Smooth muscle cell (in vitro differentiated cells): ENCODE data around the gene ZSWIM6. TPM values are rescaled to one million over a fixed set of nuclear protein-coding genes. Genes with fewer than 3 reads are reported as not detected.
"Not testable (repeated sequence)": the region's sequence is repeated elsewhere in the genome, so short reads cannot be mapped to it uniquely, and the experiment has no call there.

ENCODE experiments used
- DNase-seq: peaks from one replicate; lab custom pipeline; 2025; ENCODE audit not compliant: unreplicated experiment; lab: John Stamatoyannopoulos, UW
- H2AFZ ChIP-seq: fragments of 200-600 bp; sonication (generic); 2 replicates; pipeline ENCODE4 v1.6.0; 2016; ENCODE audit warnings: antibody characterized with exemption, low read depth, mild to moderate bottlenecking
- H3F3A ChIP-seq: fragments of 200-600 bp; sonication (generic); 2 replicates; pipeline ENCODE4 v1.6.0; 2017; ENCODE audit warnings: antibody characterized with exemption, low read depth
- H3K27ac ChIP-seq: fragments of 200-600 bp; sonication (generic); 2 replicates; pipeline ENCODE4 v1.5.1; 2016; ENCODE audit warnings: low read depth, mild to moderate bottlenecking
- H3K27me3 ChIP-seq: fragments of 200-600 bp; sonication (generic); 2 replicates; pipeline ENCODE4 v1.6.1; 2016; ENCODE audit warnings: low read depth, mild to moderate bottlenecking
- H3K36me3 ChIP-seq: fragments of 200-600 bp; sonication (generic); 2 replicates; pipeline ENCODE4 v1.5.1; 2016; ENCODE audit warnings: low read depth
- H3K4me1 ChIP-seq: fragments of 200-600 bp; sonication (generic); 2 replicates; pipeline ENCODE4 v1.5.1; 2016; ENCODE audit warnings: low read depth
- H3K4me2 ChIP-seq: fragments of 200-600 bp; sonication (generic); 2 replicates; pipeline ENCODE4 v1.6.0; 2016; ENCODE audit warnings: mild to moderate bottlenecking
- H3K4me3 ChIP-seq: fragments of 200-600 bp; sonication (generic); 2 replicates; pipeline ENCODE4 v1.5.1; 2016; ENCODE audit warnings: mild to moderate bottlenecking
- H3K79me2 ChIP-seq: fragments of 200-600 bp; sonication (generic); 2 replicates; pipeline ENCODE4 v1.6.0; 2016; ENCODE audit warnings: low read depth, mild to moderate bottlenecking
- H3K9ac ChIP-seq: fragments of 200-600 bp; sonication (generic); 2 replicates; pipeline ENCODE4 v1.6.0; 2016; ENCODE audit warnings: low read depth
- H3K9me3 ChIP-seq: fragments of 200-600 bp; sonication (generic); replicated peaks from 2 replicates; pipeline ENCODE4 v1.5.1; 2016; ENCODE audit warnings: low read depth
- H4K20me1 ChIP-seq: fragments of 200-600 bp; sonication (generic); 2 replicates; pipeline ENCODE4 v1.6.0; 2016; ENCODE audit warnings: low read depth
- CTCF ChIP-seq: fragments of 200-600 bp; sonication (generic); IDR thresholded peaks from 2 replicates; pipeline ENCODE4 v1.5.1; 2017; ENCODE audit warnings: borderline replicate concordance, mild to moderate bottlenecking, antibody characterized with exemption; ENCODE audit not compliant: insufficient read depth, poor library complexity, severe bottlenecking
- WGBS: methylation state at CpG from one replicate; pipeline ENCODE4 v1.1.7; 2016; ENCODE audit warnings: low lambda C conversion rate; 5-methylcytosine and 5-hydroxymethylcytosine counted together
- polyA plus RNA-seq: library from polyadenylated mRNA; unstranded; fragments of >200 nt; fragmentation: Nextera tagmentation; extraction: Ambion mirVana; gene quantifications from 2 replicates; pipeline ENCODE4 v1.2.1, GENCODE V29; 2016
- total RNA-seq: library from RNA; depleted of rRNA; stranded (reverse); fragments of >200 nt; gene quantifications from 2 replicates; pipeline ENCODE4 v1.2.3, GENCODE V29; 2014

Gene ZSWIM6
- total and polyA plus RNA-seq, 2 experiments from 2014 or later: 9.1 to 25.5 TPM

- Histone ChIP-seq H3K36me3 (no peaks in the 10 kb centered on the region), H3K27me3 (no peaks in the 10 kb centered on the region), H4K20me1 (peaks cover 77% of the 10 kb centered on the region), H3K4me2 (peak overlapping the region; percentile 84), H3K4me1 (peaks cover 27% of the 10 kb centered on the region), H3K4me3 (peak overlapping the region; percentile 43), H3K27ac (peak overlapping the region; percentile 99), H3K9me3 (no peaks in the 10 kb centered on the region), H3F3A (peaks cover 14% of the 10 kb centered on the region), H3K9ac (peak overlapping the region; percentile 95), H3K79me2 (peaks cover 84% of the 10 kb centered on the region), H2AFZ (no peak overlapping the region)
- 1% methylated on average over 20 of the region's 28 CpGs for WGBS
- TF ChIP-seq CTCF: no peak
- peak; percentile 92 for DNase-seq
These were observed 76.6 kb downstream of the ZSWIM6 start for GRCh38 chr5:61408476-61409168.

- peak overlapping the region; percentile 95 for H3K9ac ChIP-seq
- peaks cover 84% of the 10 kb centered on the region for H3K79me2 ChIP-seq
- no peaks in the 10 kb centered on the region for H3K36me3 ChIP-seq
- H3K4me1 ChIP-seq: peaks cover 19% of the 10 kb centered on the region
- H2AFZ ChIP-seq: no peak overlapping the region
- H3K4me2 ChIP-seq: peak overlapping the region; percentile 84
- DNase-seq: no peak
- H4K20me1 ChIP-seq: peaks cover 77% of the 10 kb centered on the region
- peak overlapping the region; percentile 99 for H3K27ac ChIP-seq
- peak overlapping the region; percentile 43 for H3K4me3 ChIP-seq
- no peaks in the 10 kb centered on the region for H3K9me3 ChIP-seq
- 0% methylated on average over 2 of the region's 2 CpGs for WGBS
- H3F3A ChIP-seq: peaks cover 14% of the 10 kb centered on the region
- TF ChIP-seq CTCF: no peak
- no peaks in the 10 kb centered on the region for H3K27me3 ChIP-seq
These were observed 77.5 kb downstream of the ZSWIM6 start for GRCh38 chr5:61409568-61409967.

GRCh38 chr5:61410811-61411210, 78.8 kb downstream of the ZSWIM6 start:
- DNase-seq: no peak
- WGBS: 86% methylated on average over 5 of the region's 5 CpGs
- Histone ChIP-seq H3K27me3 (no peaks in the 10 kb centered on the region), H3K9me3 (no peaks in the 10 kb centered on the region), H3K4me2 (peak overlapping the region; percentile 84), H3K9ac (no peak overlapping the region), H3K4me3 (no peak overlapping the region), H2AFZ (no peak overlapping the region), H4K20me1 (peaks cover 77% of the 10 kb centered on the region), H3F3A (peaks cover 14% of the 10 kb centered on the region), H3K36me3 (no peaks in the 10 kb centered on the region), H3K4me1 (peaks cover 21% of the 10 kb centered on the region), H3K27ac (peak overlapping the region; percentile 99), H3K79me2 (peaks cover 84% of the 10 kb centered on the region)
- TF ChIP-seq CTCF: no peak

- H3K27me3 ChIP-seq: no peaks in the 10 kb centered on the region
- H3K4me3 ChIP-seq: no peak overlapping the region
- H3K36me3 ChIP-seq: no peaks in the 10 kb centered on the region
- no peak overlapping the region for H3K4me2 ChIP-seq
- peaks cover 79% of the 10 kb centered on the region for H4K20me1 ChIP-seq
- H3F3A ChIP-seq: peaks cover 10% of the 10 kb centered on the region
- no peak overlapping the region for H3K27ac ChIP-seq
- no peak for DNase-seq
- H2AFZ ChIP-seq: no peak overlapping the region
- WGBS: 77% methylated on average over 2 of the region's 2 CpGs
- no peak for TF ChIP-seq CTCF
- H3K4me1 ChIP-seq: peaks cover 35% of the 10 kb centered on the region
- no peaks in the 10 kb centered on the region for H3K9me3 ChIP-seq
- peaks cover 84% of the 10 kb centered on the region for H3K79me2 ChIP-seq
- no peak overlapping the region for H3K9ac ChIP-seq
These were observed 80.3 kb downstream of the ZSWIM6 start for GRCh38 chr5:61412361-61412760.

GRCh38 chr5:61413205-61413604, 81.1 kb downstream of the ZSWIM6 start:
- not testable (repeated sequence) for H3K36me3 ChIP-seq, H3K4me2 ChIP-seq, H3K27me3 ChIP-seq, H2AFZ ChIP-seq, H3K27ac ChIP-seq, H3F3A ChIP-seq, DNase-seq, H3K9ac ChIP-seq, H3K4me3 ChIP-seq, H3K9me3 ChIP-seq
- 93% methylated on average over 2 of the region's 2 CpGs for WGBS
- H3K79me2 ChIP-seq: peaks cover 84% of the 10 kb centered on the region
- H4K20me1 ChIP-seq: peaks cover 79% of the 10 kb centered on the region
- peaks cover 33% of the 10 kb centered on the region for H3K4me1 ChIP-seq
